Subcutaneous abdominal adipose tissue (tissue), 5 donors: Measurements from ENCODE around the gene HMGXB3.

Source experiments
- H3K27ac ChIP-seq: one replicate; pipeline ENCODE4 v1.7.0; 2013; ENCODE audit warnings: low read depth, mild to moderate bottlenecking, inconsistent platforms, low read length, moderate library complexity
- H3K27me3 ChIP-seq, 5 donors: one replicate each; pipeline ENCODE4 v1.7.0; 2013; ENCODE audit warnings: low read length in 5 of 5, inconsistent platforms in 1 of 5; ENCODE audit not compliant: control insufficient read depth in 5 of 5, insufficient read depth in 4 of 5
- H3K36me3 ChIP-seq, 5 donors: one replicate each; pipeline ENCODE4 v1.7.0; 2013; ENCODE audit warnings: low read length in 5 of 5; ENCODE audit not compliant: control insufficient read depth in 5 of 5, insufficient read depth in 5 of 5
- H3K4me1 ChIP-seq, 5 donors: one replicate each; pipeline ENCODE4 v1.7.0; 2013; ENCODE audit warnings: low read length in 5 of 5, mild to moderate bottlenecking in 3 of 5, moderate library complexity in 1 of 5; ENCODE audit not compliant: control insufficient read depth in 5 of 5, insufficient read depth in 5 of 5
- H3K4me3 ChIP-seq, 5 donors: one replicate each; pipeline ENCODE4 v1.7.0; 2013; ENCODE audit warnings: low read length in 5 of 5, low read depth in 1 of 5
- H3K9ac ChIP-seq, 5 donors: one replicate each; pipeline ENCODE4 v1.7.0; 2013; ENCODE audit warnings: low read length in 5 of 5, mild to moderate bottlenecking in 4 of 5, moderate library complexity in 3 of 5
- H3K9me3 ChIP-seq, 5 donors: one replicate each; pipeline ENCODE4 v1.7.0; 2013; ENCODE audit warnings: low read length in 5 of 5; ENCODE audit not compliant: control insufficient read depth in 5 of 5
- donor health status: healthy.
- donor health status: healthy.
- donor health status: healthy.
- donor health status: healthy.
- donor health status: healthy.

The HMGXB3 gene

DNA sequence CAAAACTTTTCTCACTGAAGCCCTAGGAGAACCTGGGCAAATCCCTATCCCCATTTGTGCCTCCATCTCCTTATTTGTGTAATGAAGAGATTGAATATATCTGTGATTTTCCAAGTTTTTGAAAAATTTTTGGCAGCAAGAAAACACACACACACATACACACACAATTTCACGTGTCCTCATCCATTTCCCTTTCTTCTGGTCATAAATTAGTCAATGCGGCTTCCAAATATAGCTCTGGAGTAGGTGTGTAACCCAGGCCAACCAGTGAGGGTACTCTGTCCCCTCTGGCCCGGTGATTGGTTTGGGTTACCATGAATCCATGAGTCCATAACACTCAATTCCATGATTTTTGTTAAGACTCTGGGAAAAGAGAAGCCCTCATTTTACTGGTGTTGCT, 73.1 kb downstream of the HMGXB3 start:
- Histone ChIP-seq H3K36me3 (peaks cover 0 to 53% (median 0%) of the 10 kb centered on the region in 5 donors), H3K9ac (no peak overlapping the region), H3K4me3 (no peak overlapping the region), H3K9me3 (peaks cover 0 to 7% (median 0%) of the 10 kb centered on the region in 5 donors), H3K27ac (no peak overlapping the region), H3K27me3 (no peaks in the 10 kb centered on the region), H3K4me1 (peaks cover 0 to 8% (median under 1%) of the 10 kb centered on the region in 5 donors)

DNA sequence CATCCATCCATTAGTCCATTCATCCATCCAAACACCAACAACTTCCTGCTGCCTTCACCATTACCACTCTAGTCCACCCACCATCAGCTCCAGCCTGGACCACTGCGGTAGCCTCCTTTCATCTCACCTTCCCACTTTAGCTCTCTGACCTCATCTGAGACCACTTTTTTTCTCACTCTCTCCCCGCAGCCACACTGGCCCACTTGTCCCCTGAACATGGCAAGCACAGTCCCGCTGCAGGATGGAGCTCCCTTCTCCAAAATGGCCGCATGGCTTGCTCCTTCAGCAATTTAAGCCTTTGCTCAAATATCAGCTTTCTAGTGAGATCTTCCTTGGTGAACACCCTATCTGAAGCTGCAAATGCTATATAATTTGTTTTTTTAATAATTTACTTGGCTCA, 74.7 kb downstream of the HMGXB3 start:
- peaks cover 0 to 60% (median 0%) of the 10 kb centered on the region in 5 donors for H3K36me3 ChIP-seq
- no peak overlapping the region for H3K9ac ChIP-seq
- H3K9me3 ChIP-seq, result peaks cover 0 to 7% (median 0%) of the 10 kb centered on the region in 5 donors
- H3K4me1 ChIP-seq, result peaks cover 0 to 14% (median 6%) of the 10 kb centered on the region in 5 donors
- H3K4me3 ChIP-seq, result no peak overlapping the region
- H3K27me3 ChIP-seq, result no peaks in the 10 kb centered on the region
- no peak overlapping the region for H3K27ac ChIP-seq

DNA sequence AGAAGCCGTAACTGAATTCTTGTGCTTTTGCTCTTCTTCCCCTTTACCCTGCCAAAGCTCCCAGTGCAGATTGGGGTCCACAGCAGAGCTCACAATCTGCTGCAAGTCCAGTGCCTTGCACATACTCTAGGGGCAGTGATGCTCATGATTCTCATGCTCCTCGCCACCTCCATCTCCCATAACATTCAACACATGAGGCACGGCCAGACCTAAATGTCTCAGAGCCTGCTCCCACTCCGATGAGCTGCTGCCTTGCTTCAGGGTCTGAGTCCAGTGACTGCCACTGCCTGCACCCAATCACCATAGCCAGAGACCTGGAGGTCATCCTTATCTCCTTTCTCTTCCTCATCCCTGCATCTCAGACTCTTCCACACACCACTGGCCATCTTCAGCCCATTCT, 75.3 kb downstream of the HMGXB3 start:
- no peak overlapping the region for H3K9ac ChIP-seq
- no peaks in the 10 kb centered on the region for H3K27me3 ChIP-seq
- H3K36me3 ChIP-seq, result peaks cover 0 to 62% (median 0%) of the 10 kb centered on the region in 5 donors
- H3K27ac ChIP-seq, result no peak overlapping the region
- H3K4me3 ChIP-seq, result no peak overlapping the region
- H3K4me1 ChIP-seq, result peaks cover 0 to 20% (median 11%) of the 10 kb centered on the region in 5 donors
- H3K9me3 ChIP-seq, result peaks cover 0 to 7% (median 0%) of the 10 kb centered on the region in 5 donors

DNA sequence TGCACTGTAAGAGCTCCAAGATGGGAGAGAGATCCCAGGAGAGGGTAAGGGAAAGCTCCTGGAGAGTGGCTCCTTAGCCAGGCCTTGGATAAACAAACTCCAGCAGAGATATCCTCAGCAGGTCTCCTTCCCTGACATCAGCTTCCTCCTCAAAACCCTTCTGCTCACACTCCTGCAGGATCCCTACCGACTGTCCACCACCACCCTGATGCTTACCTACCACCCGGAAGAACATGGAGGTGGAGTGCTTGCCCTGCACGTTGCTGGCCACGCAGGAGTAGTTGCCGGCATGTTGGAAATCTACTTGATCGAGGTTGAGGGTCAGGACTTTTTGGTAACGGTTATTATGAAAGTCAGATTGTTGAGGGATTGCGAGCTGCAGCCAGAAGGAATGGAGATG, 76.5 kb downstream of the HMGXB3 start:
- peaks cover 0 to 31% (median 18%) of the 10 kb centered on the region in 5 donors for H3K4me1 ChIP-seq
- no peaks in the 10 kb centered on the region for H3K27me3 ChIP-seq
- peaks cover 0 to 62% (median 0%) of the 10 kb centered on the region in 5 donors for H3K36me3 ChIP-seq
- no peak overlapping the region for H3K27ac ChIP-seq
- H3K9me3 ChIP-seq, result peaks cover 0 to 7% (median 0%) of the 10 kb centered on the region in 5 donors
- no peak overlapping the region for H3K9ac ChIP-seq
- no peak overlapping the region for H3K4me3 ChIP-seq

DNA sequence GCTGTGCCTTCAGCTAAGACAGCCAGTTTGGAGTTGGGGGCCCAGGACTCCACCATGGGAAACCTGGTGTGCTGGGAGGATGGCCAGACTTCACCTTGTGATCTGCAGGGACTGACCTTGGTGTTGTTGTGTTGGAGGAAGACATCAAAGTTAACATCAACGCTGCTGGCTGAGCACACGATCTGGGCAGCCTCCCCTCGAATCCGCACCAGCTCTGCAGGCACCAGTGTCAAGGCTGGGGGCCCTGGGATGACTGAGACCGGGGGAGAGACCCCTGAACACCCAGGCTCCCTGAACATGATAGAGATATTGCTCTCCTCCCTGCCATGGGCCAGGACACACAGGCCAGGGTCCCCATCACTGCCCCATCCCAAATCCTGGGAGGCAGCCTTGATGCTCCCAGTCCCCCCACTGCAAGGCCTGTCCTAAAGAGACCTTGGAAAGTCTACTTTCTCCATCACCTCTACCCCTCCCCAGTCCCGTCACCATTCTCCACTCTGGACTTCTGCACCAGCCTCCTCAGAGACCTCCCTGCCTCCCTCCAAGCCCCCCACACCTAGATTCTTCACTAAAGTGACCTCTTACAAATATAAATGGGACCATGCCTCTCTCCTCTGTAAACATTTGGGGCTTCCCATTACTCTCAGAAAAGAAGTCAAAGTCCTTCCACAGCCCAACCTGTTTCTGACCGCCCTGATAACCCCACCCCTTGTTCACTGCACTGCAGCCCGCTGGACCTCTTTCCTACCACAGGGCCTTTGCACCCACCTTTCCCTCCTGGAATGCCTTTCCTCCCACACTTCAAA, 77.7 kb downstream of the HMGXB3 start:
- no peaks in the 10 kb centered on the region for H3K27me3 ChIP-seq
- H3K9ac ChIP-seq, result no peak overlapping the region
- no peak overlapping the region for H3K27ac ChIP-seq
- H3K4me3 ChIP-seq, result no peak overlapping the region
- peaks cover 0 to 55% (median 0%) of the 10 kb centered on the region in 5 donors for H3K36me3 ChIP-seq
- peaks cover 0 to 40% (median 18%) of the 10 kb centered on the region in 5 donors for H3K4me1 ChIP-seq
- H3K9me3 ChIP-seq, result peaks cover 0 to 3% (median 0%) of the 10 kb centered on the region in 5 donors

DNA sequence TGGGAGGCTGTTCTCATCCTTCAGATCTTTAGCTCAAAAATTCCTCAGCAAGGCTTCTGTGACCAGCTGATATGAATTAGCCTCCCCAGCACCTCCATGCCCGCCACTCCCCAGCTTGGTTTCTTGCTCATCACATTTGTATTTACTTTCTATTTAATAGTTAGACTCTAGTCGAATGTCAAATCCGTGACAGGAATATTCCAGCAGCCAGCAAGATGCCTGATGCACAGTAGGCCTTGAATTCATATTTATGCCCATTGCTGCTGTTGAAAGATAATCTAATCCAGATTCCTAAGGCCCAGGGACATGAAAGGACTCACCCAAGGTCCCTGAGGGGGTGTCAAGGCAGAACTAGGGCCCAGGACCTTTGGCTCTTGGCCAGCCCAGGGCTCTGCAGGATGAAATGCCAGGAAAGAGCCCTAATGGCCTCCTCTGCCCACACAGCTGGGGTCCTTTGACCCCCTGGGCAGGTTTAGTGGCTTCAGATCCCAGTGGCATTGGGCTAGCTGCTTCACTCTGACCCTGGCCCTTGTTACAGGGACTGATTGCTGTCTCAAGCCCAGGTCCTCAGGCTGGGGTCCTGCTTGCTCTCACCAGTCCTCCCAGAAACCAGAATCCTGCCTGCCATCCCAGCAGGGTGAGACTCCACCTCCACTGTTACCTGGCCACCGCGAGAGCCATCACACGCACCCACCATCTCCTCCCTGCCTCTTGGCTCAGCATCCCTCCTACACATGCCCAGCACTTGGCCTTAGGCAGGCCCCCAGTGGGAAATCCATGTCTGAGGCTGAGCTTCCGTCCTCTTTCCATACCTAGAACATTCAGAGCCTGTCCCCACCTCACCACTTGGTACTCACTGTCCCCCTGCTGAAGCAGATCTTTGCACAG, 78.5 kb downstream of the HMGXB3 start:
- peaks cover 0 to 53% (median 0%) of the 10 kb centered on the region in 5 donors for H3K36me3 ChIP-seq
- H3K27ac ChIP-seq, result no peak overlapping the region
- peak overlapping the region in 1 of 5 donors; percentile 2 for H3K9ac ChIP-seq
- H3K4me3 ChIP-seq, result peak overlapping the region in 1 of 5 donors; percentile 6
- H3K4me1 ChIP-seq, result peaks cover 0 to 40% (median 18%) of the 10 kb centered on the region in 5 donors
- no peaks in the 10 kb centered on the region for H3K27me3 ChIP-seq
- H3K9me3 ChIP-seq, result no peaks in the 10 kb centered on the region

DNA sequence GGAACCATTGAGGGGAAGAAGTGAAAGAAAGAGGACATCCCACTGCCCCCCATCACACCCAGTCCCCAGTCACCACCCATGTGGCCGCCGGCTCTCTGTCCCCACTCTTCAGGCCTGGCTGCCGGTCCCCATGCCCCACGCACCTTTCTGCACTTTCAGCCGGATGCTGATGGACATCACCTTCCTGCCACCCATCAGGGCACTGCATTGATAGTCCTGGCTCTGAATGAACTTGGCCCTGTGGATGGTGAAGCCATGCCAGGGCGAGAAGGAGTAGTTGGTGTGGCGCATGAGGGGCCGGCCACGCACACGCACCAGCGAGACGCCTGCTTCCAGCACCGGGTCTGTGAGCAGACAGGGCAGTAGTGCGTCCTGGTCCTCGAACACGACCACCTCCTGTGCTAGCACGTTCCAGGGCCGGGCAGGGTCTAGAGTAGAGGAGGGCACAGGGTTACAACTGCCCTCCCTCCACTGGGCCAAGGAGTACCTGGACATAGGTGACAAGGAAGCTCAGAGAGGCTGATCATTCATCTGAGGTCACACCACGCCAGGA, 79.4 kb downstream of the HMGXB3 start:
- H3K36me3 ChIP-seq, result peaks cover 0 to 50% (median 0%) of the 10 kb centered on the region in 5 donors
- no peak overlapping the region for H3K4me3 ChIP-seq
- H3K9me3 ChIP-seq, result no peaks in the 10 kb centered on the region
- no peaks in the 10 kb centered on the region for H3K27me3 ChIP-seq
- peaks cover 0 to 40% (median 18%) of the 10 kb centered on the region in 5 donors for H3K4me1 ChIP-seq
- no peak overlapping the region for H3K27ac ChIP-seq
- no peak overlapping the region for H3K9ac ChIP-seq

DNA sequence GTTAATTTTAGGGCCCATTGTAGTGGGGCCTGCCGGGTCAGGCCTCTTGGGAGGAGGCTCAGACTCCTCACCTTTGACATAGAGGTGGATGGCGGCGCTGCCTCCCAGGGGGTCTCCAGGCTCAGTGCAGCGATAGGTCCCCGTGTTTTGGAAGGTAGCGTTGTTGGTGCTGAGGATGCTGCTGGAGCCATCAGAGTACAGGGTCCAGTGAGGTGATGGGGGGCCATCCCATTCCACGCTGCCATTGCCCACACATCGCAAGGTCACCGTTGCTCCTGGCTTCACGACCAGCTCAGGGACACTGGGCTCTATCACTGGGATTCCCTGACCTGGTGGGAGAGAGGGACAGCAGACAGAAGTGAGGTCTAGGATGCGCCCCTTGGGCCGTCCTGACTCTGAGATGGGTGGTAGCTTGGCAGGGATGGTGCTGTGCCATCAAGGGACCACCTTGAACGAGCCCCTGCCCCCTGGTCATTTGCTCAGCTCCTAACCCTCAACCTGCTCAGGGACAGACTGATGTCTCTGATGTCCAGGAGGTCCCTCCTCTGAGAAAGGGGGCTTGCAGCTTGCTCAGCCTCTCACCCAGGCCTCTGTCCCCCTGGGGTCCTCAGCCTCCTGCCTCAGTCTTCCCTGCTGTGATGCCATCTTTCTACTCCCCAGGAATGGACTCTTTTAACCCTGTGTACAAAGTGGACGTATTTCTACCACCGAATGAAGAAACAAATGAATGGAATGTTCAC, 80.3 kb downstream of the HMGXB3 start:
- H3K4me3 ChIP-seq, result no peak overlapping the region
- H3K4me1 ChIP-seq, result peaks cover 0 to 40% (median 18%) of the 10 kb centered on the region in 5 donors
- H3K27me3 ChIP-seq, result no peaks in the 10 kb centered on the region
- H3K9ac ChIP-seq, result peak overlapping the region in 1 of 5 donors; percentile 25
- no peak overlapping the region for H3K27ac ChIP-seq
- H3K36me3 ChIP-seq, result peaks cover 0 to 41% (median 0%) of the 10 kb centered on the region in 5 donors
- no peaks in the 10 kb centered on the region for H3K9me3 ChIP-seq

DNA sequence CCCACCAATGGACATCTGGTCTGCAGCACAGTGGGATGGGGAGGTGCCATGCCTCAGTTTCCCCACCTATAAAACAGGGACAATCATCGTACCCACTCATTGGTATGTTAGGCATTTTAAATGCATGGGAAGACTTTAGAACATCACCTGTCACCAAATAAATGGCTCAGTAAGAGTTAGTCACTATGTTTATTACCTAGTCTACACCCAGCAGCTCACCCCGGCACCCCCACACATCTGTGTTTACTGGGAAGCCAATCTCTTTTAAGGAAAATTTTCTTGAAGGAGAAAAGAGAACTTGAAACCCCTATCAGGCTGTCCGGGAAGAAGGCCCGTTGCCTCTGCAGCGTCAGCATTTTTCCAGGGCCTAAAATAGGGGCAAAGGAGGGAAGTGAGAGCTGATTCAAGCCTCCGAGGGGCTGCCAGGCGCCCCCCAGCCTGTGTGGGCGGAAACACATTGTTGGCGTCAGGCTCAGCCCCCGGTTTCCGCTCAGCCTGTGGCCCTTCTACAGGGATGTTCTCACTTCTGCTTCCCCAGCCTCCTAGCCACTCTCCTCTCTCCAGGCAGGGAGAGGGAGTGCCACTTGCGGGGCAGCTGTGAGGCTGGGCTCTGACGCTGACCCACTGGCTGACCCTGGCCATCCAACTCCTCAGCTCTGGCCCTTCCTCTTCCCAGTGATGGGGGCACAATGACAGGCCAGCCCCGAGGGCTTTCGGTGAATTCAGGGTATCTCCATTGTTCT, 81.2 kb downstream of the HMGXB3 start:
- no peaks in the 10 kb centered on the region for H3K27me3 ChIP-seq

More for the DNA sequence above, 81.2 kb downstream of the HMGXB3 start:
- H3K27ac ChIP-seq, result no peak overlapping the region
- peaks cover 0 to 37% (median 0%) of the 10 kb centered on the region in 5 donors for H3K36me3 ChIP-seq
- H3K4me1 ChIP-seq, result peaks cover 0 to 40% (median 18%) of the 10 kb centered on the region in 5 donors
- no peaks in the 10 kb centered on the region for H3K9me3 ChIP-seq
- H3K9ac ChIP-seq, result peak overlapping the region in 1 of 5 donors; percentile 25
- H3K4me3 ChIP-seq, result peak overlapping the region in 2 of 5 donors; percentile 25 to 64
